Loucy (cell line): ENCODE measurements around the gene GRIK2.

Experiments
- EZH2phosphoT487 ChIP-seq: fragments of 200-600 bp; IDR thresholded peaks from 2 replicates; pipeline ENCODE4 v1.6.1; 2018; ENCODE audit warnings: antibody characterized with exemption, mild to moderate bottlenecking, moderate library complexity, borderline replicate concordance
- TF ChIP-seq, protein P1 (sequence below): fragments of 200-600 bp; sonication (generic); conservative IDR thresholded peaks from 2 replicates; pipeline ENCODE4 v1.5.1; 2014; ENCODE audit warnings: mild to moderate bottlenecking, antibody characterized with exemption, low read length

- TF ChIP-seq, protein P1, sequence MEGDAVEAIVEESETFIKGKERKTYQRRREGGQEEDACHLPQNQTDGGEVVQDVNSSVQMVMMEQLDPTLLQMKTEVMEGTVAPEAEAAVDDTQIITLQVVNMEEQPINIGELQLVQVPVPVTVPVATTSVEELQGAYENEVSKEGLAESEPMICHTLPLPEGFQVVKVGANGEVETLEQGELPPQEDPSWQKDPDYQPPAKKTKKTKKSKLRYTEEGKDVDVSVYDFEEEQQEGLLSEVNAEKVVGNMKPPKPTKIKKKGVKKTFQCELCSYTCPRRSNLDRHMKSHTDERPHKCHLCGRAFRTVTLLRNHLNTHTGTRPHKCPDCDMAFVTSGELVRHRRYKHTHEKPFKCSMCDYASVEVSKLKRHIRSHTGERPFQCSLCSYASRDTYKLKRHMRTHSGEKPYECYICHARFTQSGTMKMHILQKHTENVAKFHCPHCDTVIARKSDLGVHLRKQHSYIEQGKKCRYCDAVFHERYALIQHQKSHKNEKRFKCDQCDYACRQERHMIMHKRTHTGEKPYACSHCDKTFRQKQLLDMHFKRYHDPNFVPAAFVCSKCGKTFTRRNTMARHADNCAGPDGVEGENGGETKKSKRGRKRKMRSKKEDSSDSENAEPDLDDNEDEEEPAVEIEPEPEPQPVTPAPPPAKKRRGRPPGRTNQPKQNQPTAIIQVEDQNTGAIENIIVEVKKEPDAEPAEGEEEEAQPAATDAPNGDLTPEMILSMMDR, result no peak
- TF ChIP-seq EZH2phosphoT487, result no peak
Observed at GRCh38 chr6:101422251-101422650, 28.7 kb downstream of the GRIK2 start.
